GOT3 (cell line): Measurements from ENCODE around the gene COX7A2.
A peak's percentile ranks its signal among the peaks of the same experiment; 100 is the strongest.

ENCODE experiments used
- DNase-seq: peaks from one replicate; lab custom pipeline; 2025; ENCODE audit warnings: mixed read lengths; lab: John Stamatoyannopoulos, UW

Gene COX7A2

GRCh38 chr6:75243333-75244062 is at the start of gene COX7A2:
TSS of gene COX7A2 (minus strand) at chr6:75243801. CDS start at chr6:75243734, 67 bp downstream.
- DNase-seq, result peak; percentile 75

GRCh38 chr6:75292555-75292954 is 49.0 kb upstream of the COX7A2 start:
- no peak for DNase-seq

GRCh38 chr6:75291744-75292143 is 48.1 kb upstream of the COX7A2 start:
- DNase-seq, result no peak

GRCh38 chr6:75291331-75291730 is 47.7 kb upstream of the COX7A2 start:
- no peak for DNase-seq

GRCh38 chr6:75290136-75290945 is 46.7 kb upstream of the COX7A2 start:
- no peak for DNase-seq

- DNase-seq, result no peak
Measured at GRCh38 chr6:75288023-75288422, 44.4 kb upstream of the COX7A2 start.

GRCh38 chr6:75287424-75287823 is 43.8 kb upstream of the COX7A2 start:
- DNase-seq, result no peak

GRCh38 chr6:75286955-75287354 is 43.4 kb upstream of the COX7A2 start:
- no peak for DNase-seq

GRCh38 chr6:75285283-75285639 is 41.7 kb upstream of the COX7A2 start:
- no peak for DNase-seq

- DNase-seq, result peak; percentile 84
Measured at GRCh38 chr6:75284632-75285282, 41.2 kb upstream of the COX7A2 start, which contains the start of gene TMEM30A. TSS of gene TMEM30A (minus strand) at chr6:75284792. CDS start at chr6:75284638, 154 bp downstream.

GRCh38 chr6:75283907-75284631 is 40.5 kb upstream of the COX7A2 start:
- DNase-seq, result no peak

GRCh38 chr6:75282706-75283105 is 39.1 kb upstream of the COX7A2 start:
- DNase-seq, result no peak

GRCh38 chr6:75281653-75282052 is 38.1 kb upstream of the COX7A2 start:
- DNase-seq, result no peak

GRCh38 chr6:75280131-75280855 is 36.7 kb upstream of the COX7A2 start:
- no peak for DNase-seq

- no peak for DNase-seq
Measured at GRCh38 chr6:75279418-75279817, 35.8 kb upstream of the COX7A2 start.

- DNase-seq, result no peak
Measured at GRCh38 chr6:75278474-75279077, 35.0 kb upstream of the COX7A2 start.

- no peak for DNase-seq
Measured at GRCh38 chr6:75275067-75275466, 31.5 kb upstream of the COX7A2 start.

- DNase-seq, result no peak
Measured at GRCh38 chr6:75273009-75273408, 29.4 kb upstream of the COX7A2 start.

- no peak for DNase-seq
Measured at GRCh38 chr6:75272145-75272840, 28.7 kb upstream of the COX7A2 start.

GRCh38 chr6:75268988-75269354 is 25.4 kb upstream of the COX7A2 start:
- no peak for DNase-seq
